Breast epithelium (tissue), 3 donors: Measurements from ENCODE around the gene EZH2.

Experiments
- CTCF ChIP-seq, 3 donors: fragments of 450-650 bp; IDR thresholded peaks; one replicate each; pipeline ENCODE4 v1.5.1; 2016 to 2017; ENCODE audit warnings: antibody characterized with exemption in 3 of 3, mild to moderate bottlenecking in 3 of 3, moderate library complexity in 3 of 3
- POLR2A ChIP-seq: fragments of 450-650 bp; IDR thresholded peaks from one replicate; pipeline ENCODE4 v1.6.1; 2016; ENCODE audit warnings: antibody characterized with exemption, mild to moderate bottlenecking, moderate library complexity

DNA sequence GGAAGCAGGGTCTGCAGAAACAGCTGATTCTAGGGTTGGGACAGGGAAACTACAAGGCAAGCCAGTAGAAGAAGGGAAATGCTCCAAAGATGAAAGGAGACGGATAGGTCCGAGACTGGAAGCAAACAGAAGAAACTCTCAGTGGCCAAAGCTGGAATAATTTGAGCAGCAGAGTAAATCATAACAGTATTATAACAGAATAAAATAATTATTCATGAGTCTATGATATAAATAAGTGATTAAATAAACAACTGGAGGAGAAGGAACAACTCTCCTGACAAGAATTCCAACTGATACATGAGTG, 27.6 kb downstream of the EZH2 start:
- TF ChIP-seq CTCF (IDR thresholded peaks at IDR 0.05) (no peak), POLR2A (no peak)
